HCT116 (cell line): Measurements from ENCODE around the gene JAK1. TPM values are rescaled to one million over a fixed set of nuclear protein-coding genes. Genes with fewer than 3 reads are reported as not detected.

Experiments used
- ATAC-seq: fragments of 200-7000 bp; cut with Tn5 transposase; 2 replicates; pipeline ENCODE4 v1.9.1; 2020; ENCODE audit warnings: mild to moderate bottlenecking, moderate library complexity
- BruUV-seq: library from RNA; stranded (reverse); fragments of 400-500 nt; replicated peaks from 2 replicates; lab custom pipeline; 2021; lab: Mats Ljungman, UMichigan
- CTCF ChIA-PET: fragments of 300-600 bp; sonication (Branson Sonifier 250); formaldehyde crosslinking; loops from one replicate; lab custom pipeline; 2021; ENCODE audit warnings: antibody characterized with exemption; lab: Charles Lee
- POLR2A ChIA-PET: fragments of 300-600, 350-600 bp; sonication (Branson Sonifier 250); formaldehyde crosslinking; loops from one replicate; lab custom pipeline; 2021; ENCODE audit warnings: antibody characterized with exemption; lab: Charles Lee
- RAD21 ChIA-PET, 2 experiments: fragments of 300-600 bp; sonication (Branson Sonifier 250); formaldehyde crosslinking; loops; one replicate each; lab custom pipeline; 2023; ENCODE audit warnings: low total read pairs in 2 of 2; ENCODE audit not compliant: uncharacterized antibody in 2 of 2, unreplicated experiment in 2 of 2, low non-redundant PET in 1 of 2; lab: Charles Lee
- DNase-seq: peaks from one replicate; pipeline ENCODE4 v3.0.0-alpha.2; 2010; ENCODE audit warnings: low read depth, low spot score
- H2AFZ ChIP-seq: fragments of 200-600 bp; shearing (Covaris generic), sonication (generic); 2 replicates; pipeline ENCODE4 v1.6.1; 2017; ENCODE audit warnings: low read depth, mixed run types, mixed read lengths, antibody characterized with exemption, low read length; ENCODE audit not compliant: poor library complexity, severe bottlenecking
- H3K27ac ChIP-seq: 2 replicates; pipeline ENCODE4 v1.5.1; 2012; ENCODE audit warnings: low read depth, low read length
- H3K27me3 ChIP-seq: fragments of 200-600 bp; sonication (generic); 2 replicates; pipeline ENCODE4 v1.6.1; 2016; ENCODE audit warnings: mixed run types, low read length, mixed read lengths; ENCODE audit not compliant: insufficient read depth
- H3K36me3 ChIP-seq, 2 experiments: fragments of 200-500 bp in 1 of 2; fragments of 200-600 bp in 1 of 2; sonication (Bioruptor generic) in 1 of 2; sonication (generic) in 1 of 2; 2 replicates each; pipeline versions ENCODE4 v1.5.1 to v1.6.1; 2014 to 2016; ENCODE audit warnings: low read length in 2 of 2, inconsistent platforms in 1 of 2, mixed read lengths in 1 of 2, mixed run types in 1 of 2; ENCODE audit not compliant: insufficient read depth in 2 of 2, control insufficient read depth in 1 of 2
- H3K4me1 ChIP-seq, 2 experiments: fragments of 200-600 bp in 1 of 2; sonication (generic) in 1 of 2; 2 replicates each; pipeline versions ENCODE4 v1.5.1 to v1.6.1; 2012 to 2017; ENCODE audit warnings: low read length in 2 of 2, inconsistent platforms in 1 of 2, mild to moderate bottlenecking in 1 of 2, mixed read lengths in 1 of 2, mixed run types in 1 of 2, moderate library complexity in 1 of 2; ENCODE audit not compliant: insufficient read depth in 2 of 2, control insufficient read depth in 1 of 2
- H3K4me2 ChIP-seq: fragments of 200-600 bp; sonication (generic); 2 replicates; pipeline ENCODE4 v1.6.1; 2017; ENCODE audit warnings: mixed run types, low read length, mixed read lengths
- H3K4me3 ChIP-seq, 2 experiments: fragments of 200-600 bp in 1 of 2; sonication (generic) in 1 of 2; replicated peaks in 1 of 2; 2 replicates each; pipeline ENCODE4 v1.5.1; 2011 to 2016; ENCODE audit warnings: low read length in 2 of 2, control low read depth in 1 of 2, low read depth in 1 of 2, mild to moderate bottlenecking in 1 of 2, mixed read lengths in 1 of 2, mixed run types in 1 of 2
- H3K79me2 ChIP-seq: fragments of 200-600 bp; sonication (generic); 2 replicates; pipeline ENCODE4 v1.6.1; 2017; ENCODE audit warnings: mild to moderate bottlenecking, mixed run types, low read length, moderate library complexity, mixed read lengths; ENCODE audit not compliant: insufficient read depth
- H3K9ac ChIP-seq: fragments of 200-600 bp; sonication (generic); 2 replicates; pipeline ENCODE4 v1.6.1; 2016; ENCODE audit warnings: low read length, mixed read lengths
- H3K9me2 ChIP-seq: fragments of 200-600 bp; sonication (generic), shearing (Covaris generic); 2 replicates; pipeline ENCODE4 v1.6.1; 2017; ENCODE audit warnings: mixed run types, mild to moderate bottlenecking, moderate library complexity; ENCODE audit not compliant: insufficient read depth
- H3K9me3 ChIP-seq, 2 experiments: fragments of 200-500 bp in 1 of 2; fragments of 200-600 bp in 1 of 2; sonication (Bioruptor generic) in 1 of 2; sonication (generic) in 1 of 2; 2 replicates each; pipeline ENCODE4 v1.6.1; 2014 to 2017; ENCODE audit warnings: low read length in 2 of 2, mixed read lengths in 2 of 2, inconsistent platforms in 1 of 2, low read depth in 1 of 2, mild to moderate bottlenecking in 1 of 2, mixed run types in 1 of 2, moderate library complexity in 1 of 2; ENCODE audit not compliant: control insufficient read depth in 1 of 2, insufficient read depth in 1 of 2
- H4K20me1 ChIP-seq: fragments of 200-600 bp; sonication (generic), shearing (Covaris generic); 2 replicates; pipeline ENCODE4 v1.6.1; 2017; ENCODE audit warnings: mixed run types, mild to moderate bottlenecking, moderate library complexity; ENCODE audit not compliant: insufficient read depth
- EZH2 ChIP-seq: fragments of 200-600 bp; sonication (generic); IDR thresholded peaks from 2 replicates; pipeline ENCODE4 v1.6.1; 2017; ENCODE audit warnings: antibody characterized with exemption, mixed run types
- JUND ChIP-seq: IDR thresholded peaks from 2 replicates; pipeline ENCODE4 v1.6.1; 2012
- POLR2A ChIP-seq: IDR thresholded peaks from 2 replicates; pipeline ENCODE4 v1.7.0; 2011; ENCODE audit warnings: borderline replicate concordance; ENCODE audit not compliant: insufficient read depth, insufficient read length; ENCODE audit errors: extremely low read depth
- REST ChIP-seq: IDR thresholded peaks from 2 replicates; pipeline ENCODE4 v1.6.1; 2012; ENCODE audit warnings: low read depth
- TCF7L2 ChIP-seq: IDR thresholded peaks from 2 replicates; pipeline ENCODE4 v1.7.0; 2011; ENCODE audit warnings: borderline replicate concordance, inconsistent platforms; ENCODE audit not compliant: insufficient read depth, insufficient read length; ENCODE audit errors: extremely low read depth
- ZNF274 ChIP-seq: fragments of 200-500 bp; sonication (Bioruptor generic); IDR thresholded peaks from 2 replicates; pipeline ENCODE4 v1.6.1; 2014; ENCODE audit warnings: mild to moderate bottlenecking, low read depth, low read length, inconsistent platforms
- intact Hi-C: fragments of 100-400 bp; cut with micrococcal nuclease; formaldehyde crosslinking; loops from 2 replicates; pipeline ENCODE4 v1.10.0; 2022
- total RNA-seq: library from RNA; stranded (reverse); gene quantifications from one replicate; pipeline ENCODE4 v1.2.1, GENCODE V29; 2021; ENCODE audit not compliant: unreplicated experiment

JAK1 gene
- total RNA-seq, 1 experiment from 2014 or later, result 53.2 TPM

- no peak for ATAC-seq
- ChIA-PET RAD21 (no interaction called here), CTCF (no interaction called here), POLR2A (interaction anchor here (1.3 kb wide), 1 partner anchor 69 kb away, joined by 5 read pairs; no protein-coding TSS in a partner anchor)
- Histone ChIP-seq H3K4me1 (peaks cover 8 to 18% of the 10 kb centered on the region in 2 experiments; a peak in 3 of 4 replicates), H3K9me3 (no peaks in the 10 kb centered on the region), H3K79me2 (peaks cover 34% of the 10 kb centered on the region), H3K4me3 (no peak overlapping the region), H3K36me3 (no peaks in the 10 kb centered on the region), H3K27ac (no peak overlapping the region), H3K27me3 (no peaks in the 10 kb centered on the region), H3K4me2 (peak overlapping the region; percentile 89; the same call in 1 of the 2 replicates), H3K9ac (no peak overlapping the region), H2AFZ (no peak overlapping the region), H3K9me2 (no peaks in the 10 kb centered on the region), H4K20me1 (no peaks in the 10 kb centered on the region)
- intact Hi-C loops, result loop anchor here (5.0 to 10.0 kb wide), 2 partner anchors 103 to 280 kb away; no protein-coding TSS in a partner anchor
- no peak for TF ChIP-seq JUND
- no peak for TF ChIP-seq TCF7L2
- no peak for TF ChIP-seq ZNF274
- no peak for TF ChIP-seq EZH2
- TF ChIP-seq POLR2A, result no peak
- TF ChIP-seq REST, result peak; percentile 55
- no peak for DNase-seq
- BruUV-seq, result no TSS peak
Measured at GRCh38 chr1:64967381-64967780, 1.0 kb upstream of the JAK1 start.
